HG02759 (cell line): ENCODE data around the gene FAM53A.

Experiments used
- ATAC-seq: cut with Tn5 transposase; IDR thresholded peaks from one replicate; pipeline ENCODE4 v1.9.1; 2021; ENCODE audit warnings: mild to moderate bottlenecking, moderate library complexity; ENCODE audit not compliant: unreplicated experiment

The FAM53A gene, protein sequence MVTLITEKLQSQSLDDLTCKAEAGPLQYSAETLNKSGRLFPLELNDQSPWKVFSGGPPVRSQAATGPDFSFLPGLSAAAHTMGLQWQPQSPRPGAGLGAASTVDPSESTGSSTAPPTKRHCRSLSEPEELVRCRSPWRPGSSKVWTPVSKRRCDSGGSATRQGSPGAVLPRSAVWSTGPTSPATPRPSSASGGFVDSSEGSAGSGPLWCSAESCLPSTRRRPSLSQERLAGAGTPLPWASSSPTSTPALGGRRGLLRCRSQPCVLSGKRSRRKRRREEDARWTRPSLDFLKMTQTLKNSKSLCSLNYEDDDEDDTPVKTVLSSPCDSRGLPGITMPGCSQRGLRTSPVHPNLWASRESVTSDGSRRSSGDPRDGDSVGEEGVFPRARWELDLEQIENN

DNA sequence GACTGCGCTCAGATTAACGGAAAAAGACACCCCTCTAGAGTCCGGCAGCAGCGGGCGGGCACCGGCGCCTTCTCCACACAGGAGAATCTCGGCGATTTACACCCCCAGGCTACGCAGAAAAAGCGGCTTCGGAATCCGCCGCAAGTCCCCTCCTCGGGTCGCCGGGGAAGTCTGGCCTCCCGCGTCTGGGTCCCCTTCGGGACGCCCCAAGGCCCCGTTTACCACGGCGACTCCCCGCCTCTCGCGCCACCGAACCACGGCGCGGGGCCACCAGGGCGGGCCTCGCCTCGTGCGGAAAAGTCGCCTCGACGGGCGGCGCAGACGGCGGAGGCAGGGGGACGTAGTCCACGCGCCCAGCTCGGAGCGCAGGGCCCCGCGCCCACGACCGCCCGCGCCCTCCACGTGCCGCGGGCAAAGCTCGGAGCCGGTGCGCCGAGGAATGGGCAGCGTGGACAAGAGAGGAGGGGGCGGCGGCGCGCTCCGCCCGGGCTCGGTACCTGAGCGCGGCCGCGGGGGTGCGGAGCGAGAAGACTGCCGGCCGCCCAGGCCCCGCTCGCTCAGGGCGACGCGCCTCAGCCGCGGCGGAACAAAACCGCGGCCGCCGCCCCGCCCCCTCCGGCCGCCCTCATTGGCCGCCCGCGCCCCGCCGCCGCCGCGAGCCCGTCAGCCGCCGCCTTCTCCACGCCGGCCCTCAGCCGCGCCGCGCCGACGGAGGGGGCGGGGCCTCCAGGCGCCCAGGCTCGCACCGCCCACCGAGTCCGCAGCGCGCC, at the start of gene FAM53A:
FAM53A (minus strand) TSS at position 578 of the 770 bp plus-strand sequence. CDS start 15,572 bp downstream, outside the sequence.
- peak; percentile 93 for ATAC-seq

DNA sequence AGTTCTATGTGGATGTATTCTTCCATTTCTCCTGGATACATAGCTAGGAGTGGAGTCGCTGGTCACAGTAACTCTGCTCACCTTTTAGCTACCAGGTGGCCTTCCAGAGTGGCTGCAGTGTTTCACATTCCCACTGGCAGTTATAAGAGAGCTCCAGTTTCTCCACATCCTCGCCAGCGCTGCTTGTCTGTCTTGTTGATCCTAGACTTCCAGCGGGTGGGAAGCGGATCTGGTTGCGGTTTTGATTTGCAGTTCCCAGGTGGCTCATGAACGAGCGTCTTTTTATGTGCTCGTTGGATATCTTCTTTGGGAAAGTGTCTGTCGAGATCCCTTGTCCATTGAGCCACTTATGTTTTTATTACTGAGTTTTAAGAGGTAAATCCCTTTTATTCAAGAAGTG, 48.8 kb upstream of the FAM53A start:
- no peak for ATAC-seq

DNA sequence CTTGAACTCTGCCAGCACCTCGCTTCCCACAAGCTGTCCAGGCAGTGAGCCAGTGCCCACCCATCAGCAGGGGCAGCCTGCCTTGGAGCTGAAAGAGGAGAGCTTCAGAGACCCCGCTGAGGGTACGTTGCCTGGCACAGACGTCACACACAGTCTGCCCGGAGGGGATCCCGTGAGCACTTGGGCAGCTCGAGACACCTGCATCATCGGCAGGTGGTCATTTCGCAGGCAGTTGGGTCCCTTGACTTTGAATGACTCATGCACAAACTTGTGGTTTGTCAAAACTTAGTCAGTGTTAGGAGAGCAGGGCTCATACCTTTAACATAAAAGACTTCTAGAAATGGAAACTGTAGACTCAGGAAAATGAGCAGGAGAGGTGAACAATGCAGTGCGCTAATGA, 47.1 kb upstream of the FAM53A start:
- no peak for ATAC-seq

DNA sequence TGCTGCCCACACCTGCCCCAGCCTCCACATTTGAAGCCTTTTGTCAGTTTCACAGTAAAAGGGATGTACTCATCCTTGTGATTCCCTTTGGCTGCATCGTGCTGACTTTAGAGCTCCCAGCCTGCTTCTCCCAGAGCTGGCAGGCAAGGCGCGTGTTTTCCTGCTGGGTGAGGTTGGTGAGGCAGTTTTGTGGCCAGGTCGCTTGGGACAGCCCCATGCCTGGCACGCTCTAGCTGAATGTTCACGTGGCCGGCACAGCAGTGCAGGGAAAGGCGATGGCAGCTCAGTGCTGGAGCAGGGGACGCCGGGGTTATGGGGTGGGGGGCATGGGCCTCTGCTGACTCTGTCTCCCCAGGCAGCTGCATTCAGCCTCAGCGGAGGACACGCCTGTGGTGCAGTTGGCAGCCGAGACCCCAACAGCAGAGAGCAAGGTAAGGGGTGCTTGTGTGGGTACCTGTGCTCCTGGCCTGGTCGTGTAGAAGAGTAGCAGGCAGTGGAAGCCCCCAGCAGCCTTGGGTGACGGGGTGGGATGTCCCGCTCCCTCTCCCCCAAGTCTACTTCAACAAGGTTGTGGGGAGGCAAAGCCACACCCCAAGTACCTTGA, 46.5 kb upstream of the FAM53A start:
- no peak for ATAC-seq

DNA sequence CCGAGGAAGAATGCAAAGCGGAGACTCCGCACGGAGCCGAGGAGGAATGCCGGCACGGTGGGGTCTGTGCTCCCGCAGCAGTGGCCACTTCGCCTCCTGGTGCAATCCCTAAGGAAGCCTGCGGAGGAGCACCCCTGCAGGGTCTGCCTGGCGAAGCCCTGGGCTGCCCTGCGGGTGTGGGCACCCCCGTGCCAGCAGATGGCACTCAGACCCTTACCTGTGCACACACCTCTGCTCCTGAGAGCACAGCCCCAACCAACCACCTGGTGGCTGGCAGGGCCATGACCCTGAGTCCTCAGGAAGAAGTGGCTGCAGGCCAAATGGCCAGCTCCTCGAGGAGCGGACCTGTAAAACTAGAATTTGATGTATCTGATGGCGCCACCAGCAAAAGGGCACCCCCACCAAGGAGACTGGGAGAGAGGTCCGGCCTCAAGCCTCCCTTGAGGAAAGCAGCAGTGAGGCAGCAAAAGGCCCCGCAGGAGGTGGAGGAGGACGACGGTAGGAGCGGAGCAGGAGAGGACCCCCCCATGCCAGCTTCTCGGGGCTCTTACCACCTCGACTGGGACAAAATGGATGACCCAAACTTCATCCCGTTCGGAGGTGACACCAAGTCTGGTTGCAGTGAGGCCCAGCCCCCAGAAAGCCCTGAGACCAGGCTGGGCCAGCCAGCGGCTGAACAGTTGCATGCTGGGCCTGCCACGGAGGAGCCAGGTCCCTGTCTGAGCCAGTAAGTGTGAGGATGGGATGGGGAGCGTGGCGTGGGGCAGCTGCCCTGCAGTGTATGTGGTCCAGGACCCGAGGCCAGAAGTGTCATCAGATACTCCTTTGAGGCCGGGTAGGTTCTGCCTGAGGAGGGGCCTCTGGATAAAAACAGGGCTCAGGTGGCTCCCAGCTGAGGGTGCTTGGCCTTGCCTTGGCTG, 44.2 kb upstream of the FAM53A start:
- ATAC-seq = no peak

DNA sequence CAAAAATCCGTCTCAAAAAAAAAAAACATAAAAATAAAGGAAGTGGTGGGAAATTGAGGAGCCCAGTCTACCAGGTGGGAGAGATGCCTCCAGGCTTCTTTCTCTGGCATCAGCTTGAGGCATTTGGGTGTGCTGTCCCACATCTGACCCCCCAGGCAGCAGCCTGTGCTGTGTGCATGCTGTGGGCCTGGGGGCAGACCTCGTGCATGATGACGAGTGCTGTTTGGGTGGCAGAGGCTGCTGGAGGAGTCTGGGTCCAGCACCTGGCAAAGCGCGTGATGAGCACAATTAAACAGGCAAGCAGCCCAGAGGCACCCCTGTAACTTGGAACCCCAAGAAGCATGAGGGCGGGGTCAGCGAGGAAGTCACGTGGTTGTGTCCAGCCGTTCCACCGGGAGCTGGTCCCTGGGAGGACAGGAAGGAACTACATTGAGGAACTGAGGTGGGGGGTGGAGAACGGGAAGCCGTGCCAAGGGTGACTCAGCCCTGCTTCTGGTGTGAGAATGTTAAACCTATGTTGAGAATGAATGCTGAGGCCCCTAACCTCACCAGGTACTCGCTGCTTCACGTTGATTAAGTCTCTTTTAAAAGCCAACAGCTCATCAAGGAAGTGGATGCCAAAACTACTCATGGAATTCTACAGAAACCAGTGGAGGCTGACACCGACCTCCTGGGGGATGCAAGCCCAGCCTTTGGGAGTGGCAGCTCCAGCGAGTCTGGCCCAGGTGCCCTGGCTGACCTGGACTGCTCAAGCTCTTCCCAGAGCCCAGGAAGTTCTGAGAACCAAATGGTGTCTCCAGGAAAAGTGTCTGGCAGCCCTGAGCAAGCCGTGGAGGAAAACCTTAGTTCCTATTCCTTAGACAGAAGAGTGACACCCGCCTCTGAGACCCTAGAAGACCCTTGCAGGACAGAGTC, 43.3 kb upstream of the FAM53A start:
- no peak for ATAC-seq

DNA sequence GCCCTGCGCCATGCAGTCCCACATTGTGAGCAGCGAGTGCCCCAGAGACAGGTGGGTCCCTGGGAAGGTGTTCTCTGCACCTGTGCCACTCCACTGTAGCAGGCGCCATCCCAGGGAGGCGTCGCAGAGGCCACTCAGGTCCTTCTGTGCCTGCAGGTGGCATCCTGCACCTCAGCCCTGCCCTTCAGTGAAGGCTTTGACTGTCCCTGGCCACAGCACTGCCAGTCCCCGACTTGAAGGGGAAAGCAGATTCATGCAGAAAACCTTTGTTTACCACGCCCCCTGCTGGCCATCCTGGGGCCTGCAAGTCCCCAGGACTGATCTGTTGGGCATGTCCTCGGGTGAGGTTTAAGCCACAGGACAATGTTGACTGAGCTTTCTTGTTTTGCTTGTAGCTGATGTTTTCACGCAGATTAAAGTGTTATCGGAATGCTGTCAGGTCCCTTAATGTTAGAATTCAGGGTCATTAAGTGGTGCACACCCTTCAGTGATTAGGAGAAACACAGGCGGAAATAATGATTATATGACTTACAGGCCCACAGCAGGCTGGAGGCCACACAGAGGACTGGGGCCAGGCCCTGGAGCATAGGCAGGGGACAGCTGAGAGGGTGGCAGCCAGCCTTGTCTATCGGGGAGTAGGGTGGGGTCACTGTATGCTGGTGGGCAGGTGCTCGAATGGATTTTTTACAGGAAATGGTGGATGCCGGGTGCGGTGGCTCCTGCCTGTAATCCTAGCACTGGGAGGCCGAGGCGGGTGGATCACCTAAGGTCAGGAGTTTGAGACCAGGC, 42.2 kb upstream of the FAM53A start:
- ATAC-seq = no peak

DNA sequence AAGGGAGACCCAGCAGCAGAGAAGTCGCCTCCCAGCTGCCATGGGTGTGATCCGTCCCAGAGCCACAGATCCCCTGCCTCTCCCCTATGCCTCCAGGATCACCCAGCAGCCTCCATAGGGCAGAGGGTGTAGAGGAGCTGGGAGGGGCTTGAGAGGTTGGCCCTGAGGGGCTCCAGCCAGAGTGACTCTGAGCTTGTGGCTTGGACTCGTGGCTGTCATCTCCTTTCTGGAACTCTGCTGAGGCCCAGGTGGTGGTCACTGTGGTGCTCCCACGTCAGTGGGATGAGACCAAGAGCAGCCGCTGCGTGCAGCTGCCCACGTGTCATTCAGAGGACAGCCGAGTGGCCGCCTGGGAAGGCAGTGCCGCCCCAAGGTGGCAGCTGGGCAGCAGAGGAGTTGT, 41.4 kb upstream of the FAM53A start:
- ATAC-seq = no peak

DNA sequence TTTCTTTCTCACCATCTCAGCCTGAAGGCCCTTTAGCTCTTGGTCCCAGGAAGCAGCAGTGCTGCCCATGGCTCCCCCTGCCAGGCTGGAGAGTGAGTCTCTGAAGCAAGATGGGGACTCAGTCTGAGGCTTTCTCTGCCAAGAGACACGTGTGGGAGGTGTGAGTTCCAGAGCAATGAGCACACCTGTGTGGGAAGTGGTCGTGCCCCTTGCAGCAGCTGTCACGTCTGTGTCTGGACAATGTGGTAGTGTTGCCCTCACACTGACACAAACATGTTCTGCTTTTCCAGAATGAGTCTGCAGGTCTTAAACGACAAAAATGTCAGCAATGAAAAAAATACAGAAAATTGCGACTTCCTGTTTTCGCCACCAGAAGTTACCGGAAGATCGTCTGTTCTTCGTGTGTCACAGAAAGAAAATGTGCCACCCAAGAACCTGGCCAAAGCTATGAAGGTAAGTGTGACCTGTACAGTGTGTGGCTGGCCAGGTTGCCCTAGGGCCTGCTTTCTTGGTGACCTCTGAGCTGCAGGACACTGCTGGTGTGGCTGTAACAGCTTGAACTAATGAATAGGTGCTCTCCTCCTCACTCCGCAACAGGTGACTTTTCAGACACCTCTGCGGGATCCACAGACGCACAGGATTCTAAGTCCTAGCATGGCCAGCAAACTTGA, 39.2 kb upstream of the FAM53A start:
- ATAC-seq = no peak

DNA sequence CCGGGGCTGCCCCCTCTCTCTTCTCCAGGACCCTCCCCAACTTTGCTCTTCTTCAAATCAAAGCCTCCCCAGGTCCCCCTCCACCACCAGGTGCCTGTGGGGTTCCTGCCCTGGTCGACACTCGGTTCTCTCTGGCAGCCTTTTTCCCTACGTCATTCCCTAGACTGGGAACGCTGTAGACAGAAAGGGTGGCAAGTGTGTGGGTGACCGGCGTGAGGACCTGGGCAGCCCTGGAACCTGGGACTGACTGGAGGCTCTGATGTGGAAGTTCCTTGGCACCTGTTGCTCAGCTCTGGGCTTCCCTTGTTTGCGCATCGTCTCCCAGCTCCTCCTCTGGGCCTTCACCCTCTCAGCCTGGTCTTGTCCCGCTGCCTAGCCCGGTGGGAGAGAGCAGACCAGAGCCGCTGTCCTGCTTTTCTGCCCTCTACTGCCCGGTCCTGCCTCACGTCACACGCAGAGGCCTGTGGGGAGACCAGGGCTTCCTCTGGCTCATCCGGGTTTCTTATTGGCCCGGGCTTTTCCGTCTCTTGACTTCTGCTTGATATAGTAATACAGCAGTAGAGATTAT, 38.5 kb upstream of the FAM53A start:
- no peak for ATAC-seq

DNA sequence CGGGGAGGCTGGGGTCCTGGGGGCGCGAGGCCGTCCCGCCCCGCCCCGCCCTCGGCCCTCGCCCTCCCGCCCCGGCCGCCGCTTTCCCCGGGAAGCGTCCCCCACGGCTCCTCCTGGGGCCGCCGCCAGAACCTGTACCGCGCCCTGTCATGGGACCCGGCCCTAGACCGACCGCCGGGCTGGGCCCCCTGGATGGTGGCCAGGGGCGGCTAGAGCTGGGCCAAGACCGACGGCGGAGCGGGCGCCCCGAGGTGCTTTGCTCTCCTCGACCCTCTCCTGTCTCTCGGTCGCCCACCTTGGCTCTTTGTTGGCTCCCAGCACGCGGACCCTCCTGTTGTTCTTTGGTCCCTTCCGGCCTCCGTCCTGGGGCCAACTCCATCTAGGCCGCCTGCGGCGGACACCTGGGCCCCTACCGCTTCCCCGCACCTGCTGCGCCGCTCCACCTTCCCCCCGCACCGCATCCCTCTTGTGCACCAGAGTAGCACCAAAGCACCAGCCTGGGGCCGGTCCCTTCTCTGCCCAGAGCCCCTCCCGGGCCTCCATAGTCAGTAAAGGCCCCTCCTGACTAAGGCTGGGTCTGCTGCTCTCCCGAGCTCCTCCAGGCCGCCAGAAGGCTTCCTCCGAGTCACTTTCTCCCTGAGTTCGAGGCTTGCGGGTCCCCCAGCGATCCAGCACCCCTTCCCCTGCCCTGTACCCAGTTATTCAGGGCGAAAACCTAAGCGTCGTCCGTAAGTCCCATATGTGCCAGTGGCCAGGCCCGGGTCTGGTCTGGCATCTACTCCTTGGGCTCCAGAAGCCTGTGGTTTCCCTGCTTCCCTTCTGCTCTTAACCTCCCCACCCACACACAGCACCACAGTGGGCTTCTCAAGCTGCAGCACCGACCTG, 37.8 kb upstream of the FAM53A start:
- no peak for ATAC-seq

DNA sequence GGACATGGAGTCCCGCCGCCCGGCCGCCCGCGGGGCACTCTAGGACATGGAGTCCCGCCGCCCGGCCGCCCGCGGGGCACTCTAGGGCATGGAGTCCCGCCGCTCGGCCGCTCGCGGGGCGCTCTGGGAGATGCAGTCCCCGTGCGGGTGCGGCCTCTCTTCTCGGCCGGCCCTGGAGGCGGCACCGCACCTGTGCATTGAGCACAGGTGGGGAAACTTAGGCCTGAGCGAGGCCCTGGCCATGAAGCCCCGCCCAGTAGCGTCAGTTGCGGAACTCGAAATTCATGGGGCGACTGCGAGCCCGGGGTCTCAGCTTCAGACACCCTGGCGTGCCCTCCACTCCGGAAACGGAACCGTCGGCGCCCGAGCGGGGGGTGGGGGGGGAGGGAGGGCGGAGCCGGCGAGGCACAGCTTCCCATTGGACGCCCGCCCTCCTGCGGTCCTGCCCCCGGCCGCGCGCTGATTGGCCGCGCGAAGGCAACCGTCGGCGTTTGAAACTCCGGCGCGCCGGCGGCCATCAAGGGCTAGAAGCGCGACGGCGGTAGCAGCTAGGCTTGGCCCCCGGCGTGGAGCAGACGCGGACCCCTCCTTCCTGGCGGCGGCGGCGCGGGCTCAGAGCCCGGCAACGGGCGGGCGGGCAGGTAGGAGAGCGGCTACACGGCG, 37.0 kb upstream of the FAM53A start, which contains the start of the genes TACC3 and TMEM129:
TACC3 (plus strand) TSS at position 519 of the 663 bp plus-strand sequence. CDS start 1,901 bp downstream, outside the sequence.
TMEM129 (minus strand) TSS at position 321 of the 663 bp plus-strand sequence. CDS start 486 bp downstream, outside the sequence.
- ATAC-seq = peak; percentile 81

DNA sequence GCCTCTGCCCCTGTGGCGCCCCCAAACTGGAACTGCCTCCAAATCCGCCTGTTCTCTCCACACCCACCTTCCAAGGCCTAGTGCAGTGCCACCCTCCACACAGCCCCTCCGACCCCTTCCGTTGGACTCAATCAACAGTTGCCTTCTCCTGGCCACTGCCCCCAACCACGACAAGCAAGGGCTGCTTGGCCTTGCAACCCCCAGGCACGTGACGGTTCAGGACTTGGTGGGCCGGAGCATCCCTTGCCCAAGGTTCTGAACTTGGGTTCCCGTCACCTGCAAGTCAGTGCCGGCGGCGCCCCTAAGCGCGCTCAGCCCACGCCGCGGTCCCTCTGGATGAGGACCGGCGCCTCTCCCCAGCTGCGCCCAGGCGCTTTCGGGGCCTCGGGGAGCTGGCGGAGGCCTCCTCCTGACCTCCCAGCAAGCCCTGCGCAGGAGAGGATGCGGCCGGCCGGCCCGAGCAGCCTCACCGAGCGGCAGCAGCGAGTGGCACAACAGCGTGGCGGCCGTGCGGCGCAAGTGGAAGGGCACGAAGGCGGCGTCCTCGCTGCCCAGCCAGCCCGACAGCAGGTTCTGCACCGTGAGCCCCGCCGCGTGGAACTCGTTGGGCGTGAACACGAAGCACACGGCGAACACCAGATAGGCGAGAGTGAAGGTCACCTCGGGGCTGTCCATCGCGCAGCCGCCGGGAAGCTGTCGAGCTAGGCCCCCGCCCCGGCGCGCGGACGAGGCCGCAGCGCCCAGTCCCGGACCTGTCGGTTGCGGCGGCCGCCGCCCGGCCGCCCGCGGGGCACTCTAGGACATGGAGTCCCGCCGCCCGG, 36.3 kb upstream of the FAM53A start:
- peak; percentile 18 for ATAC-seq

DNA sequence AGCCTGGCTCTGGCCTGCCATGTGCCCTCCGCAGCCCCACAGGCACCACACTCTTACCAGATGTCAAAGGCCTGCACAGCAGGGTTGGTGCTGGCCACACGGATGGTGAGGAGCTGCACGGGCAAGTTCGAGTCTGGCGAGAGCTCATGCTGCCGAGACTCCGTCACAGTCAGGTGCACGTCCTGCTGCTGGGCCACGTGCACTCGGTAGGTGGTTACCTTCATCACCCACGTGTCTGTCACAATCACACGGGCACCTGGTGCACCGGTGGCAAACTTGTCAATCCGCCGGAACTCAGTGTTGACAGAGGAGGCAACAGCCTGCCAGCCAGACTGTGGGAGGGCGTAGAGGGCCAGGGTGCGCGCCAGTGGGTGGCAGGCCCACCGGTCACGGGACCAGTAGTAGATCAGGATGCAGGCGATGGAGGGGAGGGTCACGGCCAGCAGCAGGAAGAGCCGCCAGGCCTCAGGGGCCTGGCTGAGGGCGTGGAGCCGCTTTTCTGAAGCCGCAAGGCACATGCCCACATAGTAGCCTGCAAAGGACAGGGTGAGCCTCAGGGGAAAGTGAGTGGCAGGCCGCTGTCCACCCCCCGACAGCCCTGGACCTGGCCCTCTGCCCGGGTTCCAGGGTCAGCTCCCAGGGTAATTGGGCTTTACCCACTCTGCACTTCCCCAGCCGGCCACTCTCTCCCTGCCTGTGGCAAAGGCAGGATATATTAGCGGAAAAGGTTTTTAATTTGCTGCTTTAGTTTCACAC, 34.2 kb upstream of the FAM53A start:
- no peak for ATAC-seq
